GM12874 (cell line): Measurements from ENCODE around the gene KLHL35.

Experiments
- TF ChIP-seq, protein P1 (sequence below): IDR thresholded peaks from 2 replicates; pipeline ENCODE4 v1.5.1; 2011; ENCODE audit warnings: low read depth, mild to moderate bottlenecking, control low read depth, low read length, moderate library complexity; ENCODE audit not compliant: insufficient read depth

The KLHL35 gene

GRCh38 chr11:75443043-75443442 lies 10.0 kb upstream of the KLHL35 start:
- TF ChIP-seq, protein P1, sequence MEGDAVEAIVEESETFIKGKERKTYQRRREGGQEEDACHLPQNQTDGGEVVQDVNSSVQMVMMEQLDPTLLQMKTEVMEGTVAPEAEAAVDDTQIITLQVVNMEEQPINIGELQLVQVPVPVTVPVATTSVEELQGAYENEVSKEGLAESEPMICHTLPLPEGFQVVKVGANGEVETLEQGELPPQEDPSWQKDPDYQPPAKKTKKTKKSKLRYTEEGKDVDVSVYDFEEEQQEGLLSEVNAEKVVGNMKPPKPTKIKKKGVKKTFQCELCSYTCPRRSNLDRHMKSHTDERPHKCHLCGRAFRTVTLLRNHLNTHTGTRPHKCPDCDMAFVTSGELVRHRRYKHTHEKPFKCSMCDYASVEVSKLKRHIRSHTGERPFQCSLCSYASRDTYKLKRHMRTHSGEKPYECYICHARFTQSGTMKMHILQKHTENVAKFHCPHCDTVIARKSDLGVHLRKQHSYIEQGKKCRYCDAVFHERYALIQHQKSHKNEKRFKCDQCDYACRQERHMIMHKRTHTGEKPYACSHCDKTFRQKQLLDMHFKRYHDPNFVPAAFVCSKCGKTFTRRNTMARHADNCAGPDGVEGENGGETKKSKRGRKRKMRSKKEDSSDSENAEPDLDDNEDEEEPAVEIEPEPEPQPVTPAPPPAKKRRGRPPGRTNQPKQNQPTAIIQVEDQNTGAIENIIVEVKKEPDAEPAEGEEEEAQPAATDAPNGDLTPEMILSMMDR = no peak

DNA sequence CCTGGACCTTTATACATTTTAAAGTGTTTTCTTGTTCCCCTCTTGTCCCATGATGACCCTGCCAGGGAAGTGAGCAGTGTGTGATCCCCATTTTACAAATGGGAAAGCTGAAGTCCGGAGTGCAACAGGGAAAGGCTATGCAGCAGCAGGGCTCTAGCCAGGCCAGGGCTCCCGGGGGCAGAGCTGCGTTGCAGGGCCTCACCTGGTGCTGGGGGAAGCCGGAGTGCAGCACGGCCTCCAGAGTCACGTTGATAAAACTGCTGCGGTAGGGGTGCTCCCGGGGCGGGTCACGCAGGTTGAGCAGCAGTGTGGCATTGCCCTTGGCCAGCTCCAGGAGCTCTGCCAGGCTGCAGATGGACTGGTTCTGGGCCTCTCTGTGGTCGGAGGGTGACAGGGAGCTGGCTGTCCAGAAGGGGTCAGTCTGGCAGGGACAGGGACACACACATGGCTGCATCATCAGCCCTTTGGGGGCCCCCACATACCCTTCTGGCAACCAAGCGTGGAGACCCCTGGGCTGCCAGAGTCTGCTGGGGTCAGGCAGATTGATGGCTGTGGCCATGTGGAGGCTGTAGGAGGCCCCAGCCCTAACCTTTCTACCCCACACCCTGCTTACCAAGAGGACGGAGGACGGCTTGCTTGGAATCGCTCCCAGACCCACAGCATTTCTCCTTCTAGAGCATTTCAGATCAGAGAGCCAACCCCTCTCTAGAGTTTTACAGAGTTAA lies 9.3 kb upstream of the KLHL35 start:
- TF ChIP-seq, protein P1 = no peak

GRCh38 chr11:75441804-75442132 lies 8.8 kb upstream of the KLHL35 start:
- TF ChIP-seq, protein P1 = no peak

DNA sequence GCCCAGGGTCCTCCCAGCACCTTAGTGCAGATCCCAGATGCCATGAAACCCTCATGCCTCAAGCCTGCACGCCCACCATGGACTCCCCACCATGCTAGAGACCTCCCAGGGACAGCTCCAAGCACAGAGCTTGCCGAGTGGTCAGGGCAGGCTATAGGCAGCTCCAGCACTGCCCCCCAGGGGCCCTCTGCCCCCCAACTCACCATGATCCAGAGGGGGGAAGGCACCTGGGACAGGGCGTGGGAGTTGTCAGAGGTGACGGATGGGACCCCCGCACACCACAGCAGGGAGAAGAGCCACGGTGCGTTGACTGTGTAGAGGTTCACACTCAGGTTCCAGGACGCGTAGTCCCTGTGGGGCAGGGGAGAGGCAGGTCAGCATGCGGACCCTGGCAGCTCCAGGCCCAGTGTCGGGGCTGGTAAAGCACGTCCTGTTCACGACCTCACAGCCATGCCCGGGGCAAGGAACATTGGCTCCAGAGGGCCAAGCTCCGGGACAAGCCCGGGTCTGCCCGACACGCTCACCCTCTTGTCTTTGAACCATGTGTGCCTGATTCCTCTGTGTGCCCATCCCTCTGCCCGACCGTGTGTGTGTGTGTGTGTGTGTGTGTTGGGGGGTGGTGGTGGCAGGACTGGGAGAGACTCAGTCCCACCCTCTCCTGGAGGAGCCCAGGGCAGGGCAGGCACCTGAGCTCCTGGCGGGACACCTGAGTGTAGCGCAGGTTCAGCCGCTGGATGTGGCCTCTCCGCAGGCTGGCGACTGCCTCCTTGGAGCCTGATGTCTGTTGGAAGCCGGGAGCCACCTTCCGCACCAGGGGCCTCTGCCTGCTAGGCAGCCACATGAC lies 8.2 kb upstream of the KLHL35 start:
- TF ChIP-seq, protein P1 = no peak

DNA sequence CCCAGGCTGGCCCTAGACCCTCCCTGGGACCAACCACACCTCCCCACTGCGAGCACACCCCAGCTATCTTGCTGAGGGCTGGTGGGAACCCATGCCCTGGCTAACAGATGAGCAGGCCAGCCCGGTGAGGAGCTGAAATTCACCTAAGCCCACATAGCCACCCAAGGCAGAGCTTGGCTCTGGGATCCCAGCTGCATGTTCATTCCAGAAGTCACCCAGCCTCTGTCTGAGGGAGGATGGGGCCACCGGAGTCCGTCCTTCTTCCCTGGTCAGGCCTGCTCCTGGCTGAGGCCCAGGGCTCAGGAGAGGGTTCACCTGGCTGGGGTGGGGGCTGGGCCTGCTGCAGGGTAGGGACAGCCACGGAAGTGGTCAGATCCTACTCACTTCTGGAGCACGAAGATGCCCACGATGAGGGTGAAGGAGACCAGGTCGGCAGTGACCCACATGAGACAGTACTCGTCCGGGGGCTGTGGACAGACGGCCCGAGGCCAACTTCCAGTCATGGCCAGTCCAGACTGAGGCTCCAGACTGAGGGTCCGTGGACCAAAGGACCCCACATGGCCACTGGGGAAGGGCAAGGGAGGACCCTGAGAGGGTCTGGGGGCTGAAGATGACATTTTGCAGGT lies 6.6 kb upstream of the KLHL35 start:
- TF ChIP-seq, protein P1 = no peak

DNA sequence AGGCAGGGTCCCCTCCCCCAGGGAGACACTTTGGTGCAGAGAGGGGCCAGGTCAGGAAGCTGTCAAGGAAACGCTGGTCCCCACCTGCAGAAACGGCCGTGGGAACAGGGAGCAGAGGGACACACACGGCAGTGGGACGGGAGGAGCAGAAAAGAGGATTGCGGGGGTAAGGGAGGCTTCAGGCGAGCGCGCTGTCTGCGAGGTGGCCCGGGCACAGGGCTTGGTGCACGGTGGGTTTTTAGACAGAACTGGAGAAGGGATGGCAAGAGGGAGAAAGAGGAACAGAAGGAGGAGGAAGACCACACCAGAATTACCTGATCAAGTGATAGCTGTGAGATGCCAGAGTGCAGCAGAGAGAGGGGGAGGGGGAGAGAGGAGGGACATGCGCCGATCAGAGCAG lies 6.0 kb upstream of the KLHL35 start:
- TF ChIP-seq, protein P1 = no peak

DNA sequence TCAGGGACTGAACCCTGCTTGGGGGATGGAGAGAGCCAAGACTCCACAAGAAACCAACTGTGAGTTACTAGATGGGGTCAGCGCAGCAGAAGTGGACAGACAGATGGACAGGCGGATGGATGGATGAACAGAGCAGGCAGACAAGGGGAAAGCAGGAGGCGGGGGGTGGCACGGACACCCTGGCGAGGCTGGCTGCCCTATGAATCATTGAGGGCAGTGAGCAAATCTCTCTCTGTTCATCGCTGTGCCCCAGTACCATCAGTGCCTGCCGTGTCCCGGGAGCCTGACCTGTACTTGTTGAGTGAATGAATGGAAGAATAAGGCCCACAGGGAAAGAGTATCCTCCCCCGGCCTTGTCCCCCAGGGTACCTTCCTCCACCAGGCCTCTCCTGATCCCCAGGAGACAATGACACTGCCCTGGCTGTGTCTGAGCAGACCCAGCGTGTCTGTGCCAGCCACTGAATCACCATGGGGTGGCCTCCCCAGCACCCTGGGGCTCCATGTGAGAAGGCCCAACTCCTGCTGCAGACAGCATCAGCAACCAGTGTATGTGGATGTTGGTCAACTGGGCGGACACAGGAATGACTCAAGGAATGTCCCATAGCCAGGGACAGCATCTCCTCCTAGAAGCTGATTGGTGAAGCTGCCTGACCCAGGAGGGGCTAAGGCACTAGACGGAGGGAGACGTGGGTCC lies 5.1 kb upstream of the KLHL35 start:
- TF ChIP-seq, protein P1 = no peak
